OCI-LY1 (cell line): ENCODE results near the gene DSE.

Experiments used
- H2AFZ ChIP-seq: fragments of 200-600 bp; sonication (generic), shearing (Covaris generic); 2 replicates; pipeline ENCODE4 v1.6.0; 2014; ENCODE audit warnings: antibody characterized with exemption, mild to moderate bottlenecking, low read length
- H3F3A ChIP-seq: fragments of 200-600 bp; sonication (generic), shearing (Covaris generic); 2 replicates; pipeline ENCODE4 v1.6.0; 2014; ENCODE audit warnings: mild to moderate bottlenecking, antibody characterized with exemption, low read length, moderate library complexity; ENCODE audit not compliant: insufficient read depth
- H3K27ac ChIP-seq: fragments of 200-600 bp; sonication (generic); 2 replicates; pipeline ENCODE4 v1.5.1; 2014; ENCODE audit warnings: low read length, mixed run types, mild to moderate bottlenecking, low read depth; ENCODE audit not compliant: poor library complexity, severe bottlenecking
- H3K27me3 ChIP-seq: fragments of 200-600 bp; sonication (generic); 2 replicates; pipeline ENCODE4 v1.6.0; 2014; ENCODE audit warnings: antibody characterized with exemption, mild to moderate bottlenecking, low read length, moderate library complexity; ENCODE audit not compliant: insufficient read depth
- H3K36me3 ChIP-seq: fragments of 200-600 bp; sonication (generic); 2 replicates; pipeline ENCODE4 v1.6.1; 2014; ENCODE audit warnings: mild to moderate bottlenecking, antibody characterized with exemption, low read length, moderate library complexity, mixed read lengths; ENCODE audit not compliant: insufficient read depth
- H3K4me1 ChIP-seq: fragments of 200-600 bp; sonication (generic); 2 replicates; pipeline ENCODE4 v1.5.1; 2014; ENCODE audit warnings: mild to moderate bottlenecking, low read length, moderate library complexity; ENCODE audit not compliant: insufficient read depth, severe bottlenecking
- H3K4me2 ChIP-seq: fragments of 200-600 bp; sonication (generic), shearing (Covaris generic); 2 replicates; pipeline ENCODE4 v1.6.1; 2014; ENCODE audit warnings: low read length
- H3K4me3 ChIP-seq: fragments of 200-600 bp; sonication (generic); 2 replicates; pipeline ENCODE4 v1.5.1; 2014; ENCODE audit warnings: low read length, low read depth, mild to moderate bottlenecking, mixed read lengths; ENCODE audit not compliant: poor library complexity, severe bottlenecking
- H3K79me2 ChIP-seq: fragments of 200-600 bp; shearing (Covaris generic); 2 replicates; pipeline ENCODE4 v1.6.1; 2016; ENCODE audit warnings: mixed run types, low read length, mixed read lengths; ENCODE audit not compliant: insufficient read depth
- H3K9ac ChIP-seq: fragments of 200-600 bp; sonication (generic), shearing (Covaris generic); 2 replicates; pipeline ENCODE4 v1.6.1; 2014; ENCODE audit warnings: mild to moderate bottlenecking, low read length, mixed read lengths
- H3K9me2 ChIP-seq: fragments of 200-600 bp; sonication (generic), shearing (Covaris generic); 2 replicates; pipeline ENCODE4 v1.6.1; 2014; ENCODE audit warnings: low read depth, mild to moderate bottlenecking, low read length, mixed read lengths
- H3K9me3 ChIP-seq: fragments of 200-600 bp; shearing (Covaris generic); 2 replicates; pipeline ENCODE4 v1.6.1; 2014; ENCODE audit warnings: low read length, mixed read lengths
- H4K20me1 ChIP-seq: fragments of 200-600 bp; sonication (generic), shearing (Covaris generic); 2 replicates; pipeline ENCODE4 v1.6.0; 2016; ENCODE audit warnings: mild to moderate bottlenecking, low read length; ENCODE audit not compliant: insufficient read depth
- EZH2 ChIP-seq: fragments of 200-600 bp; sonication (generic), shearing (Covaris generic); IDR thresholded peaks from 2 replicates; pipeline ENCODE4 v1.8.0; 2017; ENCODE audit warnings: borderline replicate concordance, mixed run types, mild to moderate bottlenecking, antibody characterized with exemption, low read length, moderate library complexity, mixed read lengths
- TF ChIP-seq, protein P1 (sequence below): fragments of 200-600 bp; sonication (generic), shearing (Covaris generic); IDR thresholded peaks from 2 replicates; pipeline ENCODE4 v1.5.1; 2017; ENCODE audit warnings: mild to moderate bottlenecking, antibody characterized with exemption, low read length, moderate library complexity, mixed read lengths

DSE gene

DNA sequence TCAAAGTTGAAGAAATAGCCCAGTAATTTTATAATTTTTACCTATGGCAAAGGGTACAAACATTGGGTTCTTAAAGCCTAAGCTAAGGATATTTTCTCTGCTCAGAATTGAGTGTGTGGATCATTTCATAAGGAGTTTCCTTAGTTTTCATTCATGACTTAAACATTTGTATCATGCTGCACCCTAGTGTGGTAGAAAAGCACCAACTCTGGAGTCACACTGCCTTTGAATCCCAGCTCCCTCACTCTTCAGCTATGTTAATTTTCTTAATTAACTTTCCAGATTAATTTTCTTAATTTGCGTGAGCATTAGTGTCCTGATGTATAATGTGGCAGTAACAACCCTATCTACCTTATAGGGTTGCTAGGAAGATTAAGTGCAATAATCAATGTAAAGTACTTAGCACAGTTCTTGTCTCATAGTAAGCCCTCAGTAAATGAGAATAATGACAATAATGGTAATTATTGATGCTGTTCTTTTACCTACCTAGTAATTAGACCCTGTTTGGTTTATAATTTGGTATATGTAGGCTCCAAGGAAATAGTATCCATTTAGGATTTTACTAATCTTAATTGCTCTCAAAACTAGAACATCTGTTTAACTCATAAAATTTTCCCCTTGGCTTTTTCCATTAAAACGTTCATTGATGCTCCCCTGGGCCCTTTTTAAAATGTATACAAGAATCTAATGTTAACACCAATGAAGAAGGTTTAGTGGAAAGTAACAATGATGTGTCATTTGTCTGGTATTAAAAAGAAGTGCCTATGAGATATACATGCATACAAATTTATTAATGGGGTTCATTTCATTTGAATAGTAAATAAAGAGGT lies 31.6 kb downstream of the DSE start:
- H3K36me3 ChIP-seq, result no peaks in the 10 kb centered on the region
- no peaks in the 10 kb centered on the region for H3K27me3 ChIP-seq
- H3K27ac ChIP-seq, result no peak overlapping the region
- no peaks in the 10 kb centered on the region for H4K20me1 ChIP-seq
- no peak overlapping the region for H3K4me2 ChIP-seq
- no peaks in the 10 kb centered on the region for H3F3A ChIP-seq
- no peak overlapping the region for H3K9ac ChIP-seq
- H3K4me3 ChIP-seq, result no peak overlapping the region
- no peaks in the 10 kb centered on the region for H3K4me1 ChIP-seq
- H2AFZ ChIP-seq, result no peak overlapping the region
- no peaks in the 10 kb centered on the region for H3K79me2 ChIP-seq
- H3K9me2 ChIP-seq, result no peaks in the 10 kb centered on the region
- H3K9me3 ChIP-seq, result no peaks in the 10 kb centered on the region
- TF ChIP-seq, protein P1, sequence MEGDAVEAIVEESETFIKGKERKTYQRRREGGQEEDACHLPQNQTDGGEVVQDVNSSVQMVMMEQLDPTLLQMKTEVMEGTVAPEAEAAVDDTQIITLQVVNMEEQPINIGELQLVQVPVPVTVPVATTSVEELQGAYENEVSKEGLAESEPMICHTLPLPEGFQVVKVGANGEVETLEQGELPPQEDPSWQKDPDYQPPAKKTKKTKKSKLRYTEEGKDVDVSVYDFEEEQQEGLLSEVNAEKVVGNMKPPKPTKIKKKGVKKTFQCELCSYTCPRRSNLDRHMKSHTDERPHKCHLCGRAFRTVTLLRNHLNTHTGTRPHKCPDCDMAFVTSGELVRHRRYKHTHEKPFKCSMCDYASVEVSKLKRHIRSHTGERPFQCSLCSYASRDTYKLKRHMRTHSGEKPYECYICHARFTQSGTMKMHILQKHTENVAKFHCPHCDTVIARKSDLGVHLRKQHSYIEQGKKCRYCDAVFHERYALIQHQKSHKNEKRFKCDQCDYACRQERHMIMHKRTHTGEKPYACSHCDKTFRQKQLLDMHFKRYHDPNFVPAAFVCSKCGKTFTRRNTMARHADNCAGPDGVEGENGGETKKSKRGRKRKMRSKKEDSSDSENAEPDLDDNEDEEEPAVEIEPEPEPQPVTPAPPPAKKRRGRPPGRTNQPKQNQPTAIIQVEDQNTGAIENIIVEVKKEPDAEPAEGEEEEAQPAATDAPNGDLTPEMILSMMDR, result no peak
- TF ChIP-seq EZH2, result no peak

DNA sequence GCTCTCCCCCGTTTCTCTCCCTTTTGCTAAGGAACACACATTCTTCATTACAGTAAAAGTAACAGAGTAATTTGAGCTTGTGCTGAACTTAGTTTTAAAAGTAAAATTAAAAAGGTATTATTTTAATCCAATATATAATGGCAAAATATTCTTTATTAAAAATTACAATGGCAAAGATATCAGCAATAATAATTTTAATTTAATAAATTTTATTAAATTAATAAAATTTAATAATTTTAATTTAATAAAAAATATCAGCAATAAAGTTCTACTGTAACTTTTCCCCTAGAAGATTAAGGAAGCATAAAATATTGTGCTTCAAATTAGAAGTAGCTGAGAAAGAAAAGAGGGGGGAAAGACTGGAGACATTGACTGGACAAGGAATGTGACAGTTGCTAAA lies 32.5 kb downstream of the DSE start:
- Histone ChIP-seq H3K36me3 (no peaks in the 10 kb centered on the region), H3K4me3 (no peak overlapping the region), H3K4me2 (no peak overlapping the region), H3K9ac (no peak overlapping the region), H3F3A (no peaks in the 10 kb centered on the region), H3K9me2 (no peaks in the 10 kb centered on the region), H2AFZ (no peak overlapping the region), H3K9me3 (no peaks in the 10 kb centered on the region), H3K4me1 (no peaks in the 10 kb centered on the region), H3K27ac (no peak overlapping the region), H3K79me2 (no peaks in the 10 kb centered on the region), H3K27me3 (no peaks in the 10 kb centered on the region), H4K20me1 (no peaks in the 10 kb centered on the region)
- TF ChIP-seq EZH2, result no peak
- TF ChIP-seq, protein P1, result no peak

DNA sequence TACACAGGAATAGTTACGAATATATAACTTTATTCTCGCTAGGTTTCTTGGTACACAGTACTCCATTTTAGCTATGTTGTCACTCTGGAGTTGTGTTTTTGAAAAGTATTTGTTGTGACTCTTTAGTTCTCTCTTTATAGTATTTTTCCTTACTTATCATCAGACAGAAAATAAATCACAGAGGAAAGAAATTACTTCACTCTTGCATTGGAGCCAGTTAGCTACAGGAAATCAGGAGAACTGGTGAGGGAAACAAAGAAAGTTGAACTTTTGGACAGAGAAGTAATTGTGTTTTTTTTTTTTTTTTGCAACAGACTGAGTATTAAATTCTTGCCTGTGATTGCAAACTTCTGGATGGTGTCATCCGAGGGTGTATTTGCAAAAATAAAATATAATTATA lies 33.9 kb downstream of the DSE start:
- no peak overlapping the region for H2AFZ ChIP-seq
- H3K27ac ChIP-seq, result no peak overlapping the region
- no peaks in the 10 kb centered on the region for H3K27me3 ChIP-seq
- no peaks in the 10 kb centered on the region for H3K4me1 ChIP-seq
- no peaks in the 10 kb centered on the region for H4K20me1 ChIP-seq
- H3K4me2 ChIP-seq, result no peak overlapping the region
- TF ChIP-seq, protein P1, result no peak
- no peak for TF ChIP-seq EZH2
- no peak overlapping the region for H3K4me3 ChIP-seq
- no peaks in the 10 kb centered on the region for H3K79me2 ChIP-seq
- no peaks in the 10 kb centered on the region for H3F3A ChIP-seq
- no peaks in the 10 kb centered on the region for H3K36me3 ChIP-seq
- H3K9ac ChIP-seq, result no peak overlapping the region
- H3K9me2 ChIP-seq, result no peaks in the 10 kb centered on the region
- no peaks in the 10 kb centered on the region for H3K9me3 ChIP-seq
